IMR-90 (cell line): Measurements from ENCODE around the gene SEMA6C. TPM values are rescaled to one million over a fixed set of nuclear protein-coding genes. Genes with fewer than 3 reads are reported as not detected.
A peak's percentile ranks its signal among the peaks of the same experiment; 100 is the strongest.

ENCODE experiments used
- ATAC-seq: fragments of 200-7000 bp; cut with Tn5 transposase; 2 replicates; pipeline ENCODE4 v1.9.1; 2020; ENCODE audit warnings: low read depth, mild to moderate bottlenecking, moderate library complexity
- BruUV-seq: library from RNA; stranded (reverse); fragments of 400-500 nt; replicated peaks from 2 replicates; lab custom pipeline; 2021; lab: Mats Ljungman, UMichigan
- CTCF ChIA-PET: fragments of 300-600 bp; formaldehyde crosslinking; extraction: SDS; loops from one replicate; lab custom pipeline; 2021; ENCODE audit warnings: antibody characterized with exemption; lab: Yijun Ruan, JAX
- POLR2A ChIA-PET: fragments of 300-600 bp; sonication (Branson Sonifier 250); formaldehyde crosslinking; loops from one replicate; lab custom pipeline; 2022; ENCODE audit warnings: antibody characterized with exemption; ENCODE audit not compliant: unreplicated experiment; lab: Charles Lee
- DNase-seq: peaks from one replicate; pipeline ENCODE4 v3.0.0; 2013
- H2AFZ ChIP-seq: replicated peaks from 2 replicates; pipeline ENCODE3; 2013; ENCODE audit warnings: low read length, mild to moderate bottlenecking; ENCODE audit not compliant: poor library complexity
- H2AK5ac ChIP-seq: 2 replicates; pipeline ENCODE4 v1.6.1; 2013; ENCODE audit warnings: low read depth, low read length, inconsistent platforms
- H2AK9ac ChIP-seq: replicated peaks from 2 replicates; pipeline ENCODE3; 2013; ENCODE audit warnings: mild to moderate bottlenecking, low read depth, low read length, moderate library complexity; ENCODE audit not compliant: poor library complexity
- H2BK120ac ChIP-seq: 2 replicates; pipeline ENCODE4 v1.6.1; 2013; ENCODE audit warnings: low read depth, low read length, inconsistent platforms
- H2BK15ac ChIP-seq: 3 replicates; pipeline ENCODE4 v1.6.1; 2013; ENCODE audit warnings: low read depth, low read length, inconsistent platforms
- H2BK20ac ChIP-seq: 2 replicates; pipeline ENCODE4 v1.6.1; 2013; ENCODE audit warnings: low read depth, mild to moderate bottlenecking, inconsistent platforms, low read length, moderate library complexity
- H2BK5ac ChIP-seq: 2 replicates; pipeline ENCODE4 v1.6.1; 2013; ENCODE audit warnings: mild to moderate bottlenecking, low read depth, low read length, inconsistent platforms; ENCODE audit not compliant: poor library complexity, severe bottlenecking
- H3K14ac ChIP-seq: replicated peaks from 2 replicates; pipeline ENCODE4 v1.6.1; 2013; ENCODE audit warnings: low read depth, low read length, inconsistent platforms
- H3K18ac ChIP-seq: 2 replicates; pipeline ENCODE4 v1.6.1; 2013; ENCODE audit warnings: low read depth, low read length, control low read depth
- H3K23ac ChIP-seq: 2 replicates; pipeline ENCODE4 v1.6.1; 2013; ENCODE audit warnings: low read depth, low read length, inconsistent platforms
- H3K27ac ChIP-seq: 2 replicates; pipeline ENCODE4 v1.5.1; 2013; ENCODE audit warnings: mild to moderate bottlenecking, control low read depth, low read length; ENCODE audit not compliant: insufficient read depth
- H3K27me3 ChIP-seq: 2 replicates; pipeline ENCODE4 v1.6.1; 2013; ENCODE audit warnings: low read length; ENCODE audit not compliant: control insufficient read depth, insufficient read depth
- H3K36me3 ChIP-seq: 2 replicates; pipeline ENCODE4 v1.6.1; 2013; ENCODE audit warnings: low read length, mixed read lengths; ENCODE audit not compliant: control insufficient read depth, insufficient read depth
- H3K4ac ChIP-seq: 2 replicates; pipeline ENCODE4 v1.6.1; 2013; ENCODE audit warnings: low read depth, low read length, inconsistent platforms
- H3K4me1 ChIP-seq: 2 replicates; pipeline ENCODE4 v1.6.1; 2013; ENCODE audit warnings: low read length, mixed read lengths; ENCODE audit not compliant: control insufficient read depth, insufficient read depth
- H3K4me2 ChIP-seq: 2 replicates; pipeline ENCODE4 v1.6.1; 2013; ENCODE audit warnings: low read depth, mild to moderate bottlenecking, control low read depth, low read length, moderate library complexity
- H3K4me3 ChIP-seq: 2 replicates; pipeline ENCODE4 v1.5.1; 2013; ENCODE audit warnings: low read depth, mild to moderate bottlenecking, control low read depth, low read length, moderate library complexity; ENCODE audit not compliant: insufficient read depth
- H3K56ac ChIP-seq: 2 replicates; pipeline ENCODE4 v1.6.1; 2013; ENCODE audit warnings: low read length, inconsistent platforms; ENCODE audit not compliant: insufficient read depth; ENCODE audit errors: extremely low read depth
- H3K79me1 ChIP-seq, 2 experiments: 2 replicates each; pipeline ENCODE4 v1.6.1; 2013; ENCODE audit warnings: low read length in 2 of 2, inconsistent platforms in 1 of 2, low read depth in 1 of 2
- H3K9ac ChIP-seq: 2 replicates; pipeline ENCODE4 v1.6.1; 2013; ENCODE audit warnings: low read depth, low read length, control low read depth
- H3K9me1 ChIP-seq: 2 replicates; pipeline ENCODE4 v1.6.1; 2013; ENCODE audit warnings: low read length, inconsistent platforms; ENCODE audit not compliant: insufficient read depth
- H3K9me3 ChIP-seq: 2 replicates; pipeline ENCODE4 v1.6.1; 2013; ENCODE audit warnings: low read length; ENCODE audit not compliant: control insufficient read depth, insufficient read depth
- H4K20me1 ChIP-seq: 2 replicates; pipeline ENCODE4 v1.6.1; 2013; ENCODE audit warnings: low read length, inconsistent platforms; ENCODE audit not compliant: insufficient read depth
- H4K5ac ChIP-seq: 2 replicates; pipeline ENCODE4 v1.6.1; 2013; ENCODE audit warnings: mild to moderate bottlenecking, low read depth, low read length, control low read depth
- H4K8ac ChIP-seq, 2 experiments: 2 replicates each; pipeline ENCODE4 v1.6.1; 2013; ENCODE audit warnings: low read depth in 2 of 2, low read length in 2 of 2, control low read depth in 1 of 2, inconsistent platforms in 1 of 2
- H4K91ac ChIP-seq: 2 replicates; pipeline ENCODE4 v1.6.1; 2013; ENCODE audit warnings: low read depth, low read length, inconsistent platforms; ENCODE audit not compliant: insufficient read depth
- FOS ChIP-seq: fragments of 150-350 bp; IDR thresholded peaks from 2 replicates; pipeline ENCODE4 v1.6.1; 2016; ENCODE audit warnings: low read depth, low read length
- MAFK ChIP-seq: IDR thresholded peaks from 2 replicates; pipeline ENCODE4 v1.6.1; 2012; ENCODE audit warnings: low read depth, low read length, improper control_type of control experiment
- MAZ ChIP-seq: IDR thresholded peaks from 2 replicates; pipeline ENCODE4 v1.6.1; 2012; ENCODE audit warnings: low read depth, mild to moderate bottlenecking, low read length, improper control_type of control experiment, moderate library complexity, borderline replicate concordance
- POLR2A ChIP-seq: IDR thresholded peaks from 2 replicates; pipeline ENCODE4 v1.6.1; 2012; ENCODE audit warnings: mild to moderate bottlenecking, low read depth, low read length
- RCOR1 ChIP-seq: IDR thresholded peaks from 2 replicates; pipeline ENCODE4 v1.6.1; 2012; ENCODE audit warnings: mild to moderate bottlenecking, low read length, improper control_type of control experiment; ENCODE audit not compliant: insufficient replicate concordance
- RFX5 ChIP-seq: IDR thresholded peaks from 2 replicates; pipeline ENCODE4 v1.8.0; 2012; ENCODE audit warnings: low read depth, mild to moderate bottlenecking, low read length, moderate library complexity
- SMC3 ChIP-seq: fragments of 150-350 bp; IDR thresholded peaks from 2 replicates; pipeline ENCODE4 v1.6.1; 2016; ENCODE audit warnings: low read depth, mild to moderate bottlenecking, antibody characterized with exemption, low read length, moderate library complexity
- WGBS, 2 experiments: methylation state at CpG; one replicate each; pipeline versions ENCODE4 v1.1.5 to v1.1.7; 2013; ENCODE audit warnings: missing lambda C conversion rate in 2 of 2; ENCODE audit not compliant: insufficient read length in 1 of 2; ENCODE audit errors: extremely low coverage in 2 of 2; 5-methylcytosine and 5-hydroxymethylcytosine counted together
- dilution Hi-C: fragments of 300-500 bp; cut with HindIII; formaldehyde crosslinking; loops from one replicate; pipeline ENCODE4 v1.14.3; 2018; ENCODE audit warnings: low sequenced_read_pairs; ENCODE audit not compliant: unreplicated experiment
- in situ Hi-C: fragments of 300-500 bp; cut with MboI; formaldehyde crosslinking; loops from 3 replicates; pipeline ENCODE4 v1.14.3; 2019; ENCODE audit warnings: low sequenced_read_pairs, inconsistent platforms, mixed read lengths
- intact Hi-C: fragments of 100-400 bp; cut with micrococcal nuclease; formaldehyde crosslinking; loops from 2 replicates; pipeline ENCODE4 v1.10.0; 2022
- polyA plus RNA-seq, 3 experiments: library from polyadenylated mRNA; depleted of rRNA; stranded (reverse); fragments of >200 nt; gene quantifications; 2 replicates each; pipeline ENCODE4 v1.2.3, GENCODE V29; 2012; ENCODE audit warnings: low replicate concordance in 1 of 3
- total RNA-seq: library from RNA; depleted of rRNA; stranded (reverse); fragments of >200 nt; gene quantifications from 2 replicates; pipeline ENCODE4 v1.2.3, GENCODE V29; 2012

Gene SEMA6C
- total and polyA plus RNA-seq, 2 of the 4 experiments (the other 2 are of a cell fraction) = 0.36 to 2.0 TPM

DNA sequence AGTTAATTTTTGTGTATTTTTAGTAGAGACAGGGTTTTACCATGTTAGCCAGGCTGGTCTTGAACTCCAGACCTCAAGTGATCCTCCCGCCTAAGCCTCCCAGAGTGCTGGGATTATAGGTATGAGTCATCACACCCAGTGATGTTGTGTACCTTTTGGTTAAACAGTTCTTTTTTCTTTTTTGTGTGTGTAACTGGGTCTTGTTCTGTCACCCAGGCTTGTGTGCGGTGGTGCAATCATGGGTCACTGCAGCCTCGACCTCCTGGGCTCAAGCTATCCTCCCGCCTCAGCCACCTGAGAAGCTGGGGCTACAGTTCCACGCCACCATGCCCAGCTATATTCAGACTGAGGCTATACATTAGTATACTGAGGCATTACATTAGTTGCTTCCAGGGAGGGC lies 38.1 kb downstream of the SEMA6C start:
- no peak for DNase-seq
- CTCF ChIA-PET = no interaction called here
- WGBS, 2 experiments = no CpG with 5 or more reads among the region's 5 CpGs
- H4K91ac ChIP-seq = no peak overlapping the region
- no peak overlapping the region for H2BK120ac ChIP-seq
- no peaks in the 10 kb centered on the region for H3K27me3 ChIP-seq
- H2BK20ac ChIP-seq = no peak overlapping the region
- TF ChIP-seq RCOR1 (no peak), MAZ (no peak), MAFK (no peak), POLR2A (no peak), FOS (0 out of 2 replicates have a peak, but pooled peaks have one; percentile 4), SMC3 (no peak), RFX5 (no peak)
- no peak overlapping the region for H3K4ac ChIP-seq
- BruUV-seq = no TSS peak
- no peak overlapping the region for H3K56ac ChIP-seq
- in situ Hi-C loops = no loop called here
- H3K27ac ChIP-seq = no peak overlapping the region
- no peak overlapping the region for H3K9ac ChIP-seq
- intact Hi-C loops = loop anchor here (10.0 kb wide), 1 partner anchor 146 kb away; the partner anchor contains the start of gene PSMD4
- no peak overlapping the region for H2AK9ac ChIP-seq
- no peaks in the 10 kb centered on the region for H3K9me3 ChIP-seq
- H4K5ac ChIP-seq = no peak overlapping the region
- H3K36me3 ChIP-seq = 0 out of 2 replicates have a peak, but pooled peaks cover under 1% of the 10 kb centered on the region
- POLR2A ChIA-PET = no interaction called here
- H2BK5ac ChIP-seq = no peak overlapping the region
- no peak for ATAC-seq
- no peak overlapping the region for H4K8ac ChIP-seq
- no peak overlapping the region for H3K4me2 ChIP-seq
- H2BK15ac ChIP-seq = no peak overlapping the region
- H3K18ac ChIP-seq = no peak overlapping the region
- H3K14ac ChIP-seq = no peak overlapping the region
- no peak overlapping the region for H3K4me3 ChIP-seq
- no peaks in the 10 kb centered on the region for H3K79me1 ChIP-seq
- no peak overlapping the region for H2AFZ ChIP-seq
- H2AK5ac ChIP-seq = no peak overlapping the region
- H3K9me1 ChIP-seq = no peaks in the 10 kb centered on the region
- no peaks in the 10 kb centered on the region for H4K20me1 ChIP-seq
- dilution Hi-C loops = no loop called here
- H3K23ac ChIP-seq = no peak overlapping the region
- H3K4me1 ChIP-seq = no peaks in the 10 kb centered on the region
